GM12878 (cell line): ENCODE measurements around the gene ZMIZ1. TPM values are rescaled to one million over a fixed set of nuclear protein-coding genes. Genes with fewer than 3 reads are reported as not detected.

Experiments used
- ATAC-seq: fragments of 200-7000 bp; cut with Tn5 transposase; 3 replicates; pipeline ENCODE4 v1.9.1; 2020; ENCODE audit warnings: mild to moderate bottlenecking, moderate library complexity
- BruUV-seq: library from RNA; stranded (reverse); fragments of 400-500 nt; replicated peaks from 2 replicates; lab custom pipeline; 2021; lab: Mats Ljungman, UMichigan
- CTCF ChIA-PET: fragments of 300-600 bp; sonication (Branson Sonifier 250); formaldehyde crosslinking; extraction: SDS; loops from one replicate; lab custom pipeline; 2021; ENCODE audit warnings: inconsistent platforms; lab: Yijun Ruan, JAX
- POLR2A ChIA-PET: fragments of 350-600 bp; formaldehyde crosslinking; extraction: SDS; loops from one replicate; lab custom pipeline; 2021; ENCODE audit warnings: inconsistent platforms; lab: Charles Lee
- RAD21 ChIA-PET: fragments of 300-600 bp; sonication (Branson Sonifier 250); formaldehyde crosslinking; loops from one replicate; lab custom pipeline; 2023; ENCODE audit warnings: antibody characterized with exemption; ENCODE audit not compliant: unreplicated experiment; lab: Charles Lee
- SMC1A ChIA-PET: fragments of 300-600 bp; sonication (Branson Sonifier 250); formaldehyde crosslinking; loops from one replicate; lab custom pipeline; 2023; ENCODE audit not compliant: unreplicated experiment, uncharacterized antibody; lab: Charles Lee
- DNase-seq: peaks from one replicate; pipeline ENCODE4 v3.0.0-alpha.2; 2011; ENCODE audit warnings: low read depth, low spot score
- FAIRE-seq: peaks from 3 replicates; lab custom pipeline; 2011; peaks lifted over from hg19 to GRCh38; lab: Jason Lieb, UNC
- H2AFZ ChIP-seq: 2 replicates; pipeline ENCODE4 v1.6.0; 2011; ENCODE audit warnings: low read depth, low read length, control low read depth; ENCODE audit not compliant: control insufficient read depth
- H3K27ac ChIP-seq: 2 replicates; pipeline ENCODE4 v1.5.1; 2011; ENCODE audit warnings: control low read depth; ENCODE audit not compliant: control insufficient read depth, insufficient read depth
- H3K27me3 ChIP-seq, 2 experiments: replicated peaks in 1 of 2; 2 replicates each; pipeline versions ENCODE4 v1.6.0 to v1.6.1; 2011; ENCODE audit warnings: low read length in 1 of 2; ENCODE audit not compliant: control insufficient read depth in 2 of 2, insufficient read depth in 2 of 2
- H3K36me3 ChIP-seq, 2 experiments: 2 replicates each; pipeline ENCODE4 v1.5.1; 2011; ENCODE audit warnings: low read length in 1 of 2; ENCODE audit not compliant: control insufficient read depth in 2 of 2, insufficient read depth in 2 of 2
- H3K4me1 ChIP-seq: 2 replicates; pipeline ENCODE4 v1.6.1; 2011; ENCODE audit warnings: mild to moderate bottlenecking, low read length, moderate library complexity, mixed read lengths; ENCODE audit not compliant: control insufficient read depth, insufficient read depth
- H3K4me2 ChIP-seq: 2 replicates; pipeline ENCODE4 v1.6.0; 2011; ENCODE audit warnings: control low read depth; ENCODE audit not compliant: control insufficient read depth, insufficient read depth
- H3K4me3 ChIP-seq: fragments of 200-600 bp; sonication (generic); 2 replicates; pipeline ENCODE4 v1.5.1; 2016
- H3K79me2 ChIP-seq: 2 replicates; pipeline ENCODE4 v1.6.0; 2011; ENCODE audit warnings: low read length; ENCODE audit not compliant: control insufficient read depth, insufficient read depth
- H3K9ac ChIP-seq: 2 replicates; pipeline ENCODE4 v1.8.0; 2011; ENCODE audit warnings: low read length, control low read depth, mixed read lengths; ENCODE audit not compliant: control insufficient read depth, insufficient read depth
- H3K9me3 ChIP-seq: replicated peaks from 3 replicates; pipeline ENCODE4 v1.5.1; 2011; ENCODE audit warnings: mild to moderate bottlenecking, low read length; ENCODE audit not compliant: control insufficient read depth, insufficient read depth
- H4K20me1 ChIP-seq: 2 replicates; pipeline ENCODE4 v1.6.0; 2011; ENCODE audit not compliant: control insufficient read depth, insufficient read depth
- BCLAF1 ChIP-seq: fragments of 450-650 bp; IDR thresholded peaks from 2 replicates; pipeline ENCODE4 v1.6.1; 2017; ENCODE audit warnings: antibody characterized with exemption, mild to moderate bottlenecking, moderate library complexity
- CUX1 ChIP-seq: IDR thresholded peaks from 2 replicates; pipeline ENCODE4 v1.6.1; 2012; ENCODE audit warnings: improper control_type of control experiment, low read depth, low read length; ENCODE audit not compliant: insufficient replicate concordance
- E2F8 ChIP-seq: fragments of 450-650 bp; IDR thresholded peaks from 2 replicates; pipeline ENCODE4 v1.6.1; 2018; ENCODE audit warnings: mild to moderate bottlenecking, low read depth, moderate library complexity; ENCODE audit not compliant: partially characterized antibody
- HCFC1 ChIP-seq: fragments of 150-350 bp; IDR thresholded peaks from 2 replicates; pipeline ENCODE4 v1.6.1; 2014; ENCODE audit warnings: low read length
- HDAC2 ChIP-seq: fragments of 200-600 bp; sonication (generic); IDR thresholded peaks from 2 replicates; pipeline ENCODE4 v1.6.1; 2017
- HDGF ChIP-seq: fragments of 450-650 bp; IDR thresholded peaks from 2 replicates; pipeline ENCODE4 v1.6.1; 2016; ENCODE audit warnings: antibody characterized with exemption
- PAX8 ChIP-seq: fragments of 450-650 bp; IDR thresholded peaks from 2 replicates; pipeline ENCODE4 v1.6.1; 2017; ENCODE audit warnings: mild to moderate bottlenecking, moderate library complexity
- RCOR1 ChIP-seq: conservative IDR thresholded peaks from 2 replicates; pipeline ENCODE4 v1.6.1; 2012; ENCODE audit warnings: low read depth, low read length, improper control_type of control experiment
- SP1 ChIP-seq: IDR thresholded peaks from one replicate; pipeline ENCODE4 v1.6.1; 2011; ENCODE audit warnings: low read depth, low read length
- SRF ChIP-seq, 2 experiments: IDR thresholded peaks; 2 replicates each; pipeline ENCODE4 v1.6.1; 2011; ENCODE audit warnings: low read depth in 2 of 2, low read length in 2 of 2, mild to moderate bottlenecking in 1 of 2, moderate library complexity in 1 of 2
- STAT3 ChIP-seq: IDR thresholded peaks from 2 replicates; pipeline ENCODE4 v1.6.1; 2011; ENCODE audit warnings: low read depth, low read length, improper control_type of control experiment
- TARDBP ChIP-seq: IDR thresholded peaks from 2 replicates; pipeline ENCODE4 v1.6.1; 2016; ENCODE audit warnings: borderline replicate concordance
- USF2 ChIP-seq: IDR thresholded peaks from 2 replicates; pipeline ENCODE4 v1.6.1; 2011; ENCODE audit warnings: low read depth, low read length, improper control_type of control experiment, borderline replicate concordance
- WGBS: methylation state at CpG from one replicate; pipeline ENCODE4 v1.1.6; 2016; ENCODE audit warnings: low lambda C conversion rate; ENCODE audit not compliant: insufficient replicate concordance, insufficient coverage; ENCODE audit errors: missing lambda C conversion rate; 5-methylcytosine and 5-hydroxymethylcytosine counted together
- in situ Hi-C: fragments of 300-500 bp; cut with MboI; formaldehyde crosslinking; loops from 9 replicates; pipeline ENCODE4 v1.14.3; 2018; ENCODE audit warnings: mixed read lengths
- intact Hi-C: fragments of 100-400 bp; cut with micrococcal nuclease; formaldehyde crosslinking; loops from one replicate; pipeline ENCODE4 v1.14.2; 2022; ENCODE audit not compliant: unreplicated experiment
- polyA plus RNA-seq, 11 experiments: library from polyadenylated mRNA; depleted of rRNA in 4 of 11; unstranded in 6 of 11; stranded (reverse) in 5 of 11; fragments of >200 nt; fragmentation: Nextera tagmentation in 4 of 11; fragmentation: Illumina TruSeq in 1 of 11; extraction: Ambion mirVana in 4 of 11; extraction: Trizol in 1 of 11; gene quantifications; 1 replicate in 1 of 11; 2 replicates in 10 of 11; pipeline versions ENCODE4 v1.2.1 to v1.2.3, GENCODE V29; 2011 to 2016; ENCODE audit warnings: inconsistent platforms in 2 of 11, missing spikeins in 2 of 11, low read depth in 1 of 11
- total RNA-seq, 4 experiments: library from RNA; depleted of rRNA in 3 of 4; stranded (reverse); fragments of >200 nt in 3 of 4; fragmentation: Illumina TruSeq in 1 of 4; extraction: Trizol in 1 of 4; gene quantifications; 2 replicates each; pipeline versions ENCODE4 v1.2.1 to v1.2.3, GENCODE V29; 2013 to 2021

Gene ZMIZ1
- total and polyA plus RNA-seq, 10 of the 15 experiments (the other 5 are each of a cell fraction or from before 2014, with no cell fraction given) = 3.1 to 82.3 (median 14.9) TPM

- ChIA-PET CTCF (no interaction called here), SMC1A (no interaction called here), POLR2A (no interaction called here), RAD21 (no interaction called here)
- FAIRE-seq (no peak), DNase-seq (no peak), ATAC-seq (no peak)
- no peaks in the 10 kb centered on the region for H4K20me1 ChIP-seq
- H3K36me3 ChIP-seq = no peaks in the 10 kb centered on the region
- no peaks in the 10 kb centered on the region for H3K9me3 ChIP-seq
- BruUV-seq = no TSS peak
- H3K4me2 ChIP-seq = no peak overlapping the region
- in situ Hi-C loops (no loop called here), intact Hi-C loops (no loop called here)
- no peak overlapping the region for H2AFZ ChIP-seq
- H3K79me2 ChIP-seq = no peaks in the 10 kb centered on the region
- no peak overlapping the region for H3K4me3 ChIP-seq
- H3K27me3 ChIP-seq = no peaks in the 10 kb centered on the region
- H3K9ac ChIP-seq = no peak overlapping the region
- no peak overlapping the region for H3K27ac ChIP-seq
- WGBS = 41% methylated on average over 12 of the region's 12 CpGs
- H3K4me1 ChIP-seq = no peaks in the 10 kb centered on the region
- TF ChIP-seq HDGF (no peak), BCLAF1 (no peak), PAX8 (no peak), SP1 (no peak), USF2 (no peak), CUX1 (no peak), E2F8 (no peak), SRF (IDR thresholded peaks at IDR 0.05; ENCODE audit: low read depth in 2 of 2, low read length in 2 of 2) (no peak), TARDBP (no peak), HDAC2 (no peak), STAT3 (no peak), RCOR1 (no peak), HCFC1 (no peak)
Measured at GRCh38 chr10:79185067-79185774, 116.5 kb downstream of the ZMIZ1 start.
